GM19455 (cell line): Measurements from ENCODE around the gene IKZF4.

Experiments used
- ATAC-seq: cut with Tn5 transposase; IDR thresholded peaks from one replicate; pipeline ENCODE4 v1.9.1; 2021; ENCODE audit not compliant: unreplicated experiment

The IKZF4 gene

GRCh38 chr12:56081393-56082347 is 60.8 kb downstream of the IKZF4 start:
- ATAC-seq: no peak

GRCh38 chr12:56082382-56082781 is 61.5 kb downstream of the IKZF4 start:
- ATAC-seq: no peak

GRCh38 chr12:56082967-56083366 is 62.1 kb downstream of the IKZF4 start:
- no peak for ATAC-seq

- no peak for ATAC-seq
Observed at GRCh38 chr12:56084958-56085543, 64.2 kb downstream of the IKZF4 start.

GRCh38 chr12:56086096-56086495 is 65.3 kb downstream of the IKZF4 start:
- ATAC-seq: no peak

GRCh38 chr12:56086608-56087007 is 65.8 kb downstream of the IKZF4 start:
- no peak for ATAC-seq

- no peak for ATAC-seq
Observed at GRCh38 chr12:56087220-56087619, 66.4 kb downstream of the IKZF4 start.
